Neural progenitor cell (in vitro differentiated cells): ENCODE results near the gene CUTC.

Experiments used
- EZH2 ChIP-seq: fragments of 200-600 bp; sonication (generic); IDR thresholded peaks from 2 replicates; pipeline ENCODE4 v1.6.1; 2017; ENCODE audit warnings: antibody characterized with exemption, mild to moderate bottlenecking, moderate library complexity
- TF ChIP-seq, protein P1 (sequence below): fragments of 200-600 bp; sonication (generic); IDR thresholded peaks from 2 replicates; pipeline ENCODE4 v1.5.1; 2017; ENCODE audit warnings: antibody characterized with exemption, mild to moderate bottlenecking

GRCh38 chr10:99805190-99805589 lies 73.2 kb downstream of the CUTC start:
- TF ChIP-seq EZH2 = no peak
- TF ChIP-seq, protein P1, sequence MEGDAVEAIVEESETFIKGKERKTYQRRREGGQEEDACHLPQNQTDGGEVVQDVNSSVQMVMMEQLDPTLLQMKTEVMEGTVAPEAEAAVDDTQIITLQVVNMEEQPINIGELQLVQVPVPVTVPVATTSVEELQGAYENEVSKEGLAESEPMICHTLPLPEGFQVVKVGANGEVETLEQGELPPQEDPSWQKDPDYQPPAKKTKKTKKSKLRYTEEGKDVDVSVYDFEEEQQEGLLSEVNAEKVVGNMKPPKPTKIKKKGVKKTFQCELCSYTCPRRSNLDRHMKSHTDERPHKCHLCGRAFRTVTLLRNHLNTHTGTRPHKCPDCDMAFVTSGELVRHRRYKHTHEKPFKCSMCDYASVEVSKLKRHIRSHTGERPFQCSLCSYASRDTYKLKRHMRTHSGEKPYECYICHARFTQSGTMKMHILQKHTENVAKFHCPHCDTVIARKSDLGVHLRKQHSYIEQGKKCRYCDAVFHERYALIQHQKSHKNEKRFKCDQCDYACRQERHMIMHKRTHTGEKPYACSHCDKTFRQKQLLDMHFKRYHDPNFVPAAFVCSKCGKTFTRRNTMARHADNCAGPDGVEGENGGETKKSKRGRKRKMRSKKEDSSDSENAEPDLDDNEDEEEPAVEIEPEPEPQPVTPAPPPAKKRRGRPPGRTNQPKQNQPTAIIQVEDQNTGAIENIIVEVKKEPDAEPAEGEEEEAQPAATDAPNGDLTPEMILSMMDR = no peak
